NT2/D1 (cell line): ENCODE results near the gene ZNF747.

Experiments used
- SUZ12 ChIP-seq: IDR thresholded peaks from 2 replicates; pipeline ENCODE4 v1.6.1; 2011; ENCODE audit not compliant: insufficient read length, insufficient read depth; ENCODE audit errors: extremely low read depth
- YY1 ChIP-seq: IDR thresholded peaks from 2 replicates; pipeline ENCODE4 v1.6.1; 2011; ENCODE audit not compliant: insufficient read length, insufficient read depth
- ZNF274 ChIP-seq: IDR thresholded peaks from 2 replicates; pipeline ENCODE4 v1.6.1; 2011; ENCODE audit warnings: mild to moderate bottlenecking, low read depth, low read length

DNA sequence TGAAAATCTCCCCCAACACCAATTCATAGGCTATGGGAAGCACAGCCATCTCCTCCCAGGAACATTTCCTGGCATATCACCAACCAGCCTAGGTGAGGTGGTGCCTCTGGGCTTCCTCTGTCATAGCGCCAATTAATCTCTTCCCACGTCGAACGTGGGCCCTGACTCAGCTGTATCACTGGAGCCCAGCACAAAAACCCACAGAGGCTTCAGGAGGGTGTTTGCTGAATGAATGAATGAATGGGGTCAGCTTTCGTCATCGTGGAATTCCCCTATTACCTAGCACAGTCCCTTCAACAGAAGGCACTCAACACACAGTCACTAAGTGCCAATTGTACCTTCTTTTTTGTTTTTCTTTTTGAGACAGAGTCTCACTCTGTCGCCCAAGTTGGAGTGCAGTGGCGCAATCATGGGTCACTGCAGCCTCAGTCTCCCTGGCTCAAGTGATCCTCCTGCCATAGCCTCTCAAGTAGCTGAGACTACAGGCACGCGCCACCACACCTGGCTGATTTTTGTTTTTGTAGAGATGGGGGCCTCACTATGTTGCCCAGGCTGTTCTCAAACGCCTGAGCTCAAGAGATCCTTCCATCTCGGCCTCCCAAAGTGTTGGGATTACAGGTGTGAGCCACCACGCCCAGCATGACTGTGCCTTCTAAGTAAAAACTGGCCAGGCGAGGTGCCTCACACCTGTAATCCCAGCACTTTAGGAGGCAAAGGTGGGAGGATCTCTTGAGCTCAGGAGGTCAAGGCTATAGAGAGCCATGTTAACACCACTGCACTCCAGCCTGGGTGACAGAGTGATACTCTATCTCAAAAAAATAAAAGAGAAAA lies 32.7 kb upstream of the ZNF747 start:
- TF ChIP-seq YY1, result no peak
- TF ChIP-seq SUZ12, result no peak
- TF ChIP-seq ZNF274, result no peak
